ENCODE results near the gene TOMM40.

- TF ChIP-seq, protein P1, sequence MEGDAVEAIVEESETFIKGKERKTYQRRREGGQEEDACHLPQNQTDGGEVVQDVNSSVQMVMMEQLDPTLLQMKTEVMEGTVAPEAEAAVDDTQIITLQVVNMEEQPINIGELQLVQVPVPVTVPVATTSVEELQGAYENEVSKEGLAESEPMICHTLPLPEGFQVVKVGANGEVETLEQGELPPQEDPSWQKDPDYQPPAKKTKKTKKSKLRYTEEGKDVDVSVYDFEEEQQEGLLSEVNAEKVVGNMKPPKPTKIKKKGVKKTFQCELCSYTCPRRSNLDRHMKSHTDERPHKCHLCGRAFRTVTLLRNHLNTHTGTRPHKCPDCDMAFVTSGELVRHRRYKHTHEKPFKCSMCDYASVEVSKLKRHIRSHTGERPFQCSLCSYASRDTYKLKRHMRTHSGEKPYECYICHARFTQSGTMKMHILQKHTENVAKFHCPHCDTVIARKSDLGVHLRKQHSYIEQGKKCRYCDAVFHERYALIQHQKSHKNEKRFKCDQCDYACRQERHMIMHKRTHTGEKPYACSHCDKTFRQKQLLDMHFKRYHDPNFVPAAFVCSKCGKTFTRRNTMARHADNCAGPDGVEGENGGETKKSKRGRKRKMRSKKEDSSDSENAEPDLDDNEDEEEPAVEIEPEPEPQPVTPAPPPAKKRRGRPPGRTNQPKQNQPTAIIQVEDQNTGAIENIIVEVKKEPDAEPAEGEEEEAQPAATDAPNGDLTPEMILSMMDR (IDR thresholded peaks at IDR 0.05; ENCODE audit: insufficient read depth, low read depth, low read length) = no peak
- no peak for TF ChIP-seq EZH2 (IDR thresholded peaks at IDR 0.05; ENCODE audit: insufficient read depth, low read length)
These were observed 14.0 kb upstream of the TOMM40 start for GRCh38 chr19:44876930-44877535.

Data from astrocyte (in vitro differentiated cells and primary cell).